Trophoblast cell (in vitro differentiated cells and primary cell): ENCODE measurements around the gene ELOVL7.
A peak's percentile ranks its signal among the peaks of the same experiment; 100 is the strongest.

Source experiments
- DNase-seq, 2 donors: peaks; one replicate each; pipeline ENCODE4 v3.0.0-alpha.2; 2016
- H2AFZ ChIP-seq: 2 replicates; pipeline ENCODE4 v1.6.1; 2013; ENCODE audit warnings: low read length, moderate library complexity, mild to moderate bottlenecking; ENCODE audit not compliant: insufficient read depth, poor library complexity
- H2AK5ac ChIP-seq: 2 replicates; pipeline ENCODE4 v1.6.1; 2013; ENCODE audit warnings: mild to moderate bottlenecking, low read length
- H2BK120ac ChIP-seq: 2 replicates; pipeline ENCODE4 v1.6.1; 2013; ENCODE audit warnings: low read length, mild to moderate bottlenecking, moderate library complexity; ENCODE audit not compliant: insufficient read depth, poor library complexity
- H2BK12ac ChIP-seq: 2 replicates; pipeline ENCODE4 v1.6.1; 2013; ENCODE audit warnings: mild to moderate bottlenecking, low read length, moderate library complexity
- H2BK5ac ChIP-seq: 2 replicates; pipeline ENCODE4 v1.6.1; 2013; ENCODE audit warnings: low read length, low read depth, moderate library complexity, mild to moderate bottlenecking; ENCODE audit not compliant: poor library complexity
- H3K14ac ChIP-seq: 2 replicates; pipeline ENCODE4 v1.6.1; 2013; ENCODE audit warnings: mild to moderate bottlenecking, low read length
- H3K18ac ChIP-seq: 2 replicates; pipeline ENCODE4 v1.6.1; 2013; ENCODE audit warnings: mild to moderate bottlenecking, low read length
- H3K23ac ChIP-seq: 2 replicates; pipeline ENCODE4 v1.6.1; 2013; ENCODE audit warnings: low read length
- H3K27ac ChIP-seq: 2 replicates; pipeline ENCODE4 v1.5.1; 2013; ENCODE audit warnings: low read depth, mild to moderate bottlenecking, inconsistent platforms, low read length, moderate library complexity
- H3K27me3 ChIP-seq: 2 replicates; pipeline ENCODE4 v1.6.1; 2013; ENCODE audit warnings: inconsistent platforms, mild to moderate bottlenecking, low read length, moderate library complexity; ENCODE audit not compliant: insufficient read depth
- H3K36me3 ChIP-seq, 2 experiments: 1 replicate in 1 of 2; 2 replicates in 1 of 2; pipeline ENCODE4 v1.6.1; 2013; ENCODE audit warnings: low read length in 2 of 2, mild to moderate bottlenecking in 2 of 2, moderate library complexity in 1 of 2; ENCODE audit not compliant: insufficient read depth in 2 of 2, control insufficient read depth in 1 of 2
- H3K4ac ChIP-seq: 2 replicates; pipeline ENCODE4 v1.6.1; 2013; ENCODE audit warnings: low read depth, mild to moderate bottlenecking, low read length, moderate library complexity
- H3K4me1 ChIP-seq, 2 experiments: 1 replicate in 1 of 2; 2 replicates in 1 of 2; pipeline ENCODE4 v1.6.1; 2013; ENCODE audit warnings: low read length in 2 of 2, mild to moderate bottlenecking in 2 of 2, moderate library complexity in 1 of 2; ENCODE audit not compliant: insufficient read depth in 2 of 2, control insufficient read depth in 1 of 2
- H3K4me2 ChIP-seq: 2 replicates; pipeline ENCODE4 v1.6.1; 2013; ENCODE audit warnings: inconsistent platforms, mild to moderate bottlenecking, low read length, moderate library complexity
- H3K4me3 ChIP-seq: 2 replicates; pipeline ENCODE4 v1.5.1; 2013; ENCODE audit warnings: mild to moderate bottlenecking, low read depth, low read length, inconsistent platforms
- H3K79me1 ChIP-seq: one replicate; pipeline ENCODE4 v1.6.1; 2013; ENCODE audit warnings: low read length
- H3K79me2 ChIP-seq: 2 replicates; pipeline ENCODE4 v1.6.1; 2013; ENCODE audit warnings: low read length, mild to moderate bottlenecking; ENCODE audit not compliant: control insufficient read depth, insufficient read depth, poor library complexity
- H3K9ac ChIP-seq: 2 replicates; pipeline ENCODE4 v1.6.1; 2013; ENCODE audit warnings: mild to moderate bottlenecking, low read length
- H3K9me3 ChIP-seq: 2 replicates; pipeline ENCODE4 v1.6.1; 2013; ENCODE audit warnings: low read depth, mild to moderate bottlenecking, control low read depth, inconsistent platforms, low read length; ENCODE audit not compliant: insufficient read depth
- H4K12ac ChIP-seq: 2 replicates; pipeline ENCODE4 v1.6.1; 2013; ENCODE audit warnings: low read depth, mild to moderate bottlenecking, low read length, moderate library complexity
- H4K8ac ChIP-seq: 2 replicates; pipeline ENCODE4 v1.6.1; 2013; ENCODE audit warnings: low read depth, mild to moderate bottlenecking, low read length, moderate library complexity
- H4K91ac ChIP-seq: one replicate; pipeline ENCODE4 v1.6.1; 2013; ENCODE audit warnings: low read depth, mild to moderate bottlenecking, low read length, moderate library complexity
- WGBS: extraction: QIAGEN DNeasy Blood & Tissue Kit; methylation state at CpG from one replicate; pipeline ENCODE4 v1.1.7; 2013; ENCODE audit warnings: missing lambda C conversion rate; ENCODE audit not compliant: insufficient read length, insufficient coverage; ENCODE audit errors: extremely low coverage; 5-methylcytosine and 5-hydroxymethylcytosine counted together

ELOVL7 gene

DNA sequence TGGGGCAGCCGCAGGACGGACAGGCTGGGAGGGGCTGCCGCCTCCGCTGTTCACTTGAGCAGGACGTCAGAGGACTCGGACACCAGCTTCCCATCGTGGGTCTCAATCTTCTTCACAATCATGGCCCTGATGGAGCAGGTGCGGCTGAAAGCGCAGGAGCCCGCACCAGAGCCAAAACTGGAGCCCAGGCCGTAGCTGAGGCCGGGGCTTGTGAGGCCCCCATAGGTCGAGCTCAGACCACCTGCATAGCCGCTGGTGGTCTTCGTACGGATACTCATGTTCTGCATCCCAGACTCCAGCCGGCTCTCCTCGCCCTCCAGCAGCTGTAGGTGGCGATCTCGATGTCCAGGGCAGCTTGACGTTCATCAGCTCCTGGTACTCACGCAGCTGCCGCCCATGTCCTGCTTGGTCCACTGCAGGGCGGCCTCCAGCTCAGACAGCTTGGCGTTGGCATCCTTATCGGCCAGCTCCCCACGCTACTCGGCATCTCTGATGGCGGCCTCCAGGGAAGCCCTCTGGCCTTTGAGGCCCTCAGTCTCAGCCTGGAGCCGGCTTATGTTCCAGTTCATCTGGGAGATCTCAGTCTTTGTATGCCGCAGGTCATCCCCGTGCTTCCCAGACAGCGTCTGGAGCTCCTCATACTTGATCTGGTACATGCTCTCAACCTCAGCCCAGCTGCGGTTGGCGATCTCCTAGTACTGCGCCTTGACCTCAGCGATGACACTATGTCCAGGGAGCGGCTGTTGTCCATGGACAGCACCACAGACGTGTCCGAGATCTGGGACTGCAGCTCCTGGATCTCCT lies 100.4 kb downstream of the ELOVL7 start:
- Histone ChIP-seq H3K27ac (no peak overlapping the region), H2BK5ac (no peak overlapping the region), H3K18ac (no peak overlapping the region), H3K4me2 (no peak overlapping the region), H3K4ac (no peak overlapping the region), H3K79me2 (no peaks in the 10 kb centered on the region), H2AK5ac (no peak overlapping the region), H4K8ac (no peak overlapping the region), H2AFZ (no peak overlapping the region), H2BK120ac (peak overlapping the region; percentile 18), H3K4me1 (peaks cover 6 to 8% of the 10 kb centered on the region in 2 experiments), H3K9me3 (no peaks in the 10 kb centered on the region), H3K4me3 (no peak overlapping the region), H3K36me3 (no peaks in the 10 kb centered on the region), H4K91ac (no peak overlapping the region), H3K23ac (no peak overlapping the region), H3K14ac (no peak overlapping the region), H4K12ac (no peak overlapping the region), H3K27me3 (no peaks in the 10 kb centered on the region), H3K9ac (no peak overlapping the region), H2BK12ac (peak overlapping the region; percentile 30), H3K79me1 (peaks cover 2% of the 10 kb centered on the region)
- DNase-seq: no peak
- no CpG with 5 or more reads among the region's 40 CpGs for WGBS

DNA sequence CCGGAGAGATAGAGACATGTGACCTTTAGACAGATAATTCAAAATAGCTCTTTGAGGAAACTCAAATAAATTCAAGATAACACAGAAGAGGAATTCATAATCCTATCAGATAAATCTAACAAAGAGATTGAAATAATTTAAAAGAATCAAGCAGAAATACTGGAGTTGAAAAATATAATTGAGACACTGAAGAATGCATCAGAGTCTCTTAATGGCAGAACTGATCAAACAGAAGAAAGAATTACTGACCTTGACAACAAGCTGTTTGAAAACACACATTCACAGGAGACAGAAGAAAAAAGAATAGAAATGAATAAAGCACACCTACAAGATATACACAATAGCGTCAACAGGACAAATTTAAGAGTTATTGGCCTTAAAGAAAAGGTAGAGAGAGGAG lies 103.7 kb downstream of the ELOVL7 start:
- H3K27me3 ChIP-seq: no peaks in the 10 kb centered on the region
- H2BK5ac ChIP-seq: no peak overlapping the region
- H4K91ac ChIP-seq: no peak overlapping the region
- H3K4me3 ChIP-seq: no peak overlapping the region
- no peak for DNase-seq
- H2AFZ ChIP-seq: no peak overlapping the region
- H3K14ac ChIP-seq: no peak overlapping the region
- no peak overlapping the region for H2BK120ac ChIP-seq
- H3K9me3 ChIP-seq: no peaks in the 10 kb centered on the region
- peaks cover 2% of the 10 kb centered on the region for H3K79me1 ChIP-seq
- no peak overlapping the region for H2BK12ac ChIP-seq
- H3K18ac ChIP-seq: no peak overlapping the region
- H4K12ac ChIP-seq: no peak overlapping the region
- no peak overlapping the region for H3K23ac ChIP-seq
- no peak overlapping the region for H4K8ac ChIP-seq
- H3K36me3 ChIP-seq: peaks cover 0 to 1% of the 10 kb centered on the region in 2 experiments
- no peak overlapping the region for H3K4ac ChIP-seq
- H3K27ac ChIP-seq: no peak overlapping the region
- WGBS: no CpG with 5 or more reads among the region's 2 CpGs
- H2AK5ac ChIP-seq: no peak overlapping the region
- H3K79me2 ChIP-seq: no peaks in the 10 kb centered on the region
- peaks cover 8 to 9% of the 10 kb centered on the region in 2 experiments for H3K4me1 ChIP-seq
- H3K4me2 ChIP-seq: no peak overlapping the region
- H3K9ac ChIP-seq: no peak overlapping the region

DNA sequence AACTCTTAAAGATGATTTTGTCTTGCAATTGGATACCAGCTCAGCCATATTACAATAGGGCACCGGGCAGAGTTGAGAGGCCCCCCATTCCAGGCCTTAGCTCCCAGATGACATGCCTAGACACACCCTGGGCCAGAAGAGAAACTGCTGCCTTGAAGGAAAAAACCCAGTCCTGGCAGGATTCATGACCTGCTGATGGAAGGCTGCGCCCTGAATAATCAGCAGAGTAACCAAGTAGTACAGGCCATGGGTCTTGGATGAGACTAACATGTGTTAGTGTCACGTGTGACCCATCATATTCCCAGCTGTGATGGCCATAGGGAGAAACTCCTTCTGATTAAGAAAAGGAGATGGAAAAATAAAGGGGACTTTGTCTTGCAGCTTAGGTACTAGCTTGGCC lies 105.1 kb downstream of the ELOVL7 start:
- Histone ChIP-seq H3K4me1 (peaks cover 8 to 9% of the 10 kb centered on the region in 2 experiments), H3K27ac (no peak overlapping the region), H4K12ac (no peak overlapping the region), H3K18ac (no peak overlapping the region), H3K4me3 (no peak overlapping the region), H3K79me1 (peaks cover 2% of the 10 kb centered on the region), H3K36me3 (peaks cover 0 to 1% of the 10 kb centered on the region in 2 experiments), H2AK5ac (no peak overlapping the region), H3K4ac (no peak overlapping the region), H2BK120ac (no peak overlapping the region), H2BK5ac (no peak overlapping the region), H3K4me2 (no peak overlapping the region), H3K23ac (no peak overlapping the region), H3K14ac (no peak overlapping the region), H3K9ac (no peak overlapping the region), H3K79me2 (no peaks in the 10 kb centered on the region), H3K27me3 (no peaks in the 10 kb centered on the region), H4K91ac (no peak overlapping the region), H2BK12ac (no peak overlapping the region), H3K9me3 (no peaks in the 10 kb centered on the region), H2AFZ (no peak overlapping the region), H4K8ac (no peak overlapping the region)
- DNase-seq: no peak
- no CpG with 5 or more reads among the region's 3 CpGs for WGBS

DNA sequence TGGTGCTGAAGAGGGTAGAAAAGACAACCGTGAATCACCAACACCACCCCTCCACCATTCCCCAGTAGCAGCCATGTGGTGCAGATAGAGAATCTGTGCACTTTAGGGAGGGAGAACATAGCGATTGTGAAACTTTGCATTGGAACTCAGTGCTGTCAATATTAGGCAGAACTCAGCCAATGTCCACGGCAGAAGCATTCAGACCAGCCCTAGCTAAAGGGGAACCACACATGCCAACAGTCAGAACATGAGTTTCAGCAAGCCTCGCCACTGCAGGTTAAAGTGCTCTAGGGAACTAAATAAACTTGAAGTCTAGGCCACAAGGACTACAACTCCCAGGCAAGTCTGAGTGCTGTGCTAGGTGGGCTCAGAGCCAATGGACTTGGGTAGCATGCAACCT lies 105.6 kb downstream of the ELOVL7 start:
- no CpG with 5 or more reads among the region's 4 CpGs for WGBS
- no peaks in the 10 kb centered on the region for H3K79me1 ChIP-seq
- no peak overlapping the region for H2BK5ac ChIP-seq
- no peak for DNase-seq
- H4K8ac ChIP-seq: no peak overlapping the region
- H3K27me3 ChIP-seq: no peaks in the 10 kb centered on the region
- no peak overlapping the region for H2BK120ac ChIP-seq
- H2BK12ac ChIP-seq: no peak overlapping the region
- H3K4me1 ChIP-seq: peaks cover 3 to 5% of the 10 kb centered on the region in 2 experiments
- no peak overlapping the region for H2AK5ac ChIP-seq
- no peak overlapping the region for H3K23ac ChIP-seq
- H2AFZ ChIP-seq: no peak overlapping the region
- H4K12ac ChIP-seq: no peak overlapping the region
- no peak overlapping the region for H3K9ac ChIP-seq
- H3K18ac ChIP-seq: no peak overlapping the region
- no peak overlapping the region for H3K4me2 ChIP-seq
- H3K9me3 ChIP-seq: no peaks in the 10 kb centered on the region
- no peak overlapping the region for H3K4ac ChIP-seq
- H3K36me3 ChIP-seq: peaks cover 0 to 1% of the 10 kb centered on the region in 2 experiments
- H3K79me2 ChIP-seq: no peaks in the 10 kb centered on the region
- H3K4me3 ChIP-seq: no peak overlapping the region
- no peak overlapping the region for H3K14ac ChIP-seq
- H3K27ac ChIP-seq: no peak overlapping the region
- no peak overlapping the region for H4K91ac ChIP-seq
